ENCODE data around the gene TESK2.
"Not testable (repeated sequence)": the region's sequence is repeated elsewhere in the genome, so short reads cannot be mapped to it uniquely, and the experiment has no call there.

TESK2 gene

GRCh38 chr1:45365051-45365450 is 125.9 kb downstream of the TESK2 start:
- Histone ChIP-seq H3K4me2 (ENCODE audit: low read depth, low read length, poor library complexity, severe bottlenecking) (no peak overlapping the region), H3K4me3 (ENCODE audit: low read length, poor library complexity, severe bottlenecking) (no peak overlapping the region), H3K9me2 (replicated peaks; ENCODE audit: low read depth, low read length) (no peaks in the 10 kb centered on the region), H3K9ac (ENCODE audit: low read depth, low read length, poor library complexity, severe bottlenecking) (no peak overlapping the region), H4K20me1 (ENCODE audit: insufficient read depth, low read length, poor library complexity, severe bottlenecking) (no peaks in the 10 kb centered on the region), H3F3A (ENCODE audit: low read depth) (no peaks in the 10 kb centered on the region), H3K36me3 (ENCODE audit: insufficient read depth, low read length) (no peaks in the 10 kb centered on the region), H3K27me3 (ENCODE audit: insufficient read depth, low read length, poor library complexity, severe bottlenecking) (no peaks in the 10 kb centered on the region), H2AFZ (ENCODE audit: low read length) (no peak overlapping the region), H3K79me2 (ENCODE audit: insufficient read depth, low read length) (no peaks in the 10 kb centered on the region), H3K9me3 (ENCODE audit: insufficient read depth, low read depth, low read length) (no peaks in the 10 kb centered on the region), H3K4me1 (ENCODE audit: insufficient read depth, low read length, poor library complexity, severe bottlenecking) (no peaks in the 10 kb centered on the region)
- no peak for TF ChIP-seq EZH2phosphoT487 (IDR thresholded peaks at IDR 0.05; ENCODE audit: borderline replicate concordance)
- no peak for TF ChIP-seq CTCF (conservative IDR thresholded peaks at IDR 0.05; ENCODE audit: low read length)

- Histone ChIP-seq H3K9me3 (ENCODE audit: insufficient read depth, low read depth, low read length) (no peaks in the 10 kb centered on the region), H3K27me3 (ENCODE audit: insufficient read depth, low read length, poor library complexity, severe bottlenecking) (no peaks in the 10 kb centered on the region), H3K9me2 (replicated peaks; ENCODE audit: low read depth, low read length) (no peaks in the 10 kb centered on the region), H2AFZ (ENCODE audit: low read length) (no peak overlapping the region), H4K20me1 (ENCODE audit: insufficient read depth, low read length, poor library complexity, severe bottlenecking) (no peaks in the 10 kb centered on the region), H3K9ac (ENCODE audit: low read depth, low read length, poor library complexity, severe bottlenecking) (no peak overlapping the region), H3K4me1 (ENCODE audit: insufficient read depth, low read length, poor library complexity, severe bottlenecking) (no peaks in the 10 kb centered on the region), H3K36me3 (ENCODE audit: insufficient read depth, low read length) (no peaks in the 10 kb centered on the region), H3F3A (ENCODE audit: low read depth) (no peaks in the 10 kb centered on the region), H3K4me2 (ENCODE audit: low read depth, low read length, poor library complexity, severe bottlenecking) (no peak overlapping the region), H3K79me2 (ENCODE audit: insufficient read depth, low read length) (no peaks in the 10 kb centered on the region), H3K4me3 (ENCODE audit: low read length, poor library complexity, severe bottlenecking) (no peak overlapping the region)
- TF ChIP-seq CTCF (conservative IDR thresholded peaks at IDR 0.05; ENCODE audit: low read length) (no peak), EZH2phosphoT487 (IDR thresholded peaks at IDR 0.05; ENCODE audit: borderline replicate concordance) (no peak)
Measured at GRCh38 chr1:45364294-45364693, 126.7 kb downstream of the TESK2 start.

DNA sequence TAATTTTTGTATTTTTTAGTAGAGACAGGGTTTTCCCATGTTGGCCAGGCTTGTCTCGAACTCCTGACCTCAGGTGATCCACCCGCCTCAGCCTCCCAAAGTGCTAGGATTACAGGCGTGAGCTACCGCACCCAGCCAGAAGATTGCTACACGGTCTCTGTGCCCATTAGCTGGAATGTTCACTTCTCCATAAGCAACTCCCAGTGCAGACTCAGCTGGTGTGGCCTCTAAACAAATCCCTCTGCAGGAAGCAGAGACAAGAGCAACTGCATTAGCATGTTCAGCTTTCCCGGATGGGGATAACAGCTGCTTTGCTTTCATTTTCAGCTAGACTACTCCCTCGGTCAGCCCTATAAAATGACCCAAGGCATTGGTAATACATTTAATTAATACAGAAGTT is 130.0 kb downstream of the TESK2 start:
- H3K4me3 ChIP-seq (ENCODE audit: low read length, poor library complexity, severe bottlenecking); H3K4me1 ChIP-seq (ENCODE audit: insufficient read depth, low read length, poor library complexity, severe bottlenecking); H3K27me3 ChIP-seq (ENCODE audit: insufficient read depth, low read length, poor library complexity, severe bottlenecking); H3K79me2 ChIP-seq (ENCODE audit: insufficient read depth, low read length); H3K4me2 ChIP-seq (ENCODE audit: low read depth, low read length, poor library complexity, severe bottlenecking); H3K36me3 ChIP-seq (ENCODE audit: insufficient read depth, low read length); H3K9me3 ChIP-seq (ENCODE audit: insufficient read depth, low read depth, low read length); H3K9ac ChIP-seq (ENCODE audit: low read depth, low read length, poor library complexity, severe bottlenecking); H3K9me2 ChIP-seq (replicated peaks; ENCODE audit: low read depth, low read length); H4K20me1 ChIP-seq (ENCODE audit: insufficient read depth, low read length, poor library complexity, severe bottlenecking); H2AFZ ChIP-seq (ENCODE audit: low read length); H3F3A ChIP-seq (ENCODE audit: low read depth): not testable (repeated sequence)

GRCh38 chr1:45359882-45360513 is 131.0 kb downstream of the TESK2 start:
- no peak overlapping the region for H3K9ac ChIP-seq (ENCODE audit: low read depth, low read length, poor library complexity, severe bottlenecking)
- no peaks in the 10 kb centered on the region for H3K4me1 ChIP-seq (ENCODE audit: insufficient read depth, low read length, poor library complexity, severe bottlenecking)
- H4K20me1 ChIP-seq (ENCODE audit: insufficient read depth, low read length, poor library complexity, severe bottlenecking): no peaks in the 10 kb centered on the region
- H3K36me3 ChIP-seq (ENCODE audit: insufficient read depth, low read length): no peaks in the 10 kb centered on the region
- no peaks in the 10 kb centered on the region for H3K79me2 ChIP-seq (ENCODE audit: insufficient read depth, low read length)
- no peak overlapping the region for H3K4me2 ChIP-seq (ENCODE audit: low read depth, low read length, poor library complexity, severe bottlenecking)
- H2AFZ ChIP-seq (ENCODE audit: low read length): no peak overlapping the region
- no peaks in the 10 kb centered on the region for H3F3A ChIP-seq (ENCODE audit: low read depth)
- TF ChIP-seq CTCF (conservative IDR thresholded peaks at IDR 0.05; ENCODE audit: low read length): peak; percentile 72
- no peak for TF ChIP-seq EZH2phosphoT487 (IDR thresholded peaks at IDR 0.05; ENCODE audit: borderline replicate concordance)
- no peak overlapping the region for H3K4me3 ChIP-seq (ENCODE audit: low read length, poor library complexity, severe bottlenecking)
- H3K9me2 ChIP-seq (replicated peaks; ENCODE audit: low read depth, low read length): no peaks in the 10 kb centered on the region
- no peaks in the 10 kb centered on the region for H3K27me3 ChIP-seq (ENCODE audit: insufficient read depth, low read length, poor library complexity, severe bottlenecking)
- no peaks in the 10 kb centered on the region for H3K9me3 ChIP-seq (ENCODE audit: insufficient read depth, low read depth, low read length)
